ENCODE measurements around the gene TIMM44.
"Not testable (repeated sequence)": the region's sequence is repeated elsewhere in the genome, so short reads cannot be mapped to it uniquely, and the experiment has no call there.

TIMM44 gene

DNA sequence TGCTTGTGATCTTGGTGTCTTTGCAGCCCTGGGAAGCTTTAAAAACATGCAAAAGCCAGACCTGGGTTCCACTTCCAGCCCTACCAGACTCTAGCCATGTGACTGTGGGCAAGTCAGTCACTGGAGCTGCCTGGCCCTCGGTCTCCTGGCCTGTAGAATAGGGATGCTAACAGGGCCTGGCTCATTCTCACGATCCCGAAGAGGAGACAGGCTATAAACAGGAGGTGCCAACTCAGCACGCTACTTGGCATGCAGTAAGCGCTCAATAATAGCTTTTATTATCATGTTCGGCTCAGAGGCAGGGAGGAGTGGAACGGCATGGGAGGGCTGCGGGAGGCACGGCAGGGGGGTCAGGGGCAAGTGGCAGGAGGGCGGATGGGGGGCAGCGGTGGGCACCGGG is 19.2 kb downstream of the TIMM44 start:
- DNase-seq: no peak

DNA sequence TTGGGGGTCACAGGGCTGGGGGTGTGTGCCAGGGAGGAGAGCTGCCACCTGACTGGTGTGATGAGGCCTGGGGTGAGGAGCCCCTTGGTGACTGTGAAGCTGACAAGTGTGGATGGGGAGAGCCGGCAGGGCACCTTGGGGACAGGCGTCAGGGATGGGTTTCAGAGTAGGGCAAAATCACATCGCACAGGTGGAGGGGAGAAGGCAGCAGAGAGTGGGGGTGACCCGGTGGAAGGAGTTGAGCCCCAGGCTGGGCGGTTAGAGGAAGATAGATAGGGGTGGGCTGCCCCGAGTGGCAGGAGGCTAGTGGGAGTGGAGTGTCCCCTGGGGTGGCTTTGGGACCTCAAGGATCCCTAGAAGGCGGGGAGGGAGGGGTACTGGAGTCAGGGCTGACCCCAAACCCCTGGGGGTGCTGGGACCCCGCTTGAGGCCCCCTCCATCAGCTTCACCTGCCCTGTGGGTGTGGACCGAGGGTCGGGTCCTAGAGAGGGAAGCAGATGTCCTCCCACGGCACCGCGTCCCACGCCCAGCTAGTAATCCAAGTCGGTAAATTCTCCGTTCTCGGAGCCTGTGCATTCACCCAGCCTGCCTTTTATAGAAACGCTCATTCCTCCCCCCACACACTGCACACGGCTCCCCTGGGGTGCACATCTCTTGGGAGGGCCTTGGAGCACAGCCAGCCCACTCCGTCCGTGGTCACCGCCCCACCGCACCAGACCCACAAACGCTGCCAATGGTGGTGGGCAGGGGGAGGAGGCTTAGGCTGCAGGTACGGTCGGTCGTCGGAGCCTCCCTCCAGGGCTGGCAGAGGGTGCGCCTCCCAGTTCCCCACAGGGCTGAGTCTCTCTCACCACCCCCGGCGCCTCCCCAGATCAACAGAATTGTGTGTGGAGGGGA is 19.9 kb downstream of the TIMM44 start:
- DNase-seq: no peak

DNA sequence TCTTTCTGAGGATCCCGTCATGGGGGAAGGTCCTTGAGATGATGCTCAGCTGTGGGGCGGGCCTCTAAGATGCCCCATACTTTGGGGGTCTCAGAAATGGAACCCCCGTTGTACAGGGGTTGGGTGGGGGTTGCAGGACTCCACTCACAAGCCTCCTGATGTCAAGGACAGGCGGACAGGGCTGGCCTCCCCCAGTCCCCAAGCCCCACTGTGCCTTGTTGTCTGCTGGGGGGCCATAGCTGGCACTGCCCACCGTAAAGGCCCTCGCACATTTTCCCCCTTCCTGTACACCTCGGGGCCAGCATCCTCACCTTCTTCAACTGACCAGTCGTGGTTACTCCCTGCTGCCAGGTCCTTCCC is 20.6 kb downstream of the TIMM44 start:
- DNase-seq: no peak

DNA sequence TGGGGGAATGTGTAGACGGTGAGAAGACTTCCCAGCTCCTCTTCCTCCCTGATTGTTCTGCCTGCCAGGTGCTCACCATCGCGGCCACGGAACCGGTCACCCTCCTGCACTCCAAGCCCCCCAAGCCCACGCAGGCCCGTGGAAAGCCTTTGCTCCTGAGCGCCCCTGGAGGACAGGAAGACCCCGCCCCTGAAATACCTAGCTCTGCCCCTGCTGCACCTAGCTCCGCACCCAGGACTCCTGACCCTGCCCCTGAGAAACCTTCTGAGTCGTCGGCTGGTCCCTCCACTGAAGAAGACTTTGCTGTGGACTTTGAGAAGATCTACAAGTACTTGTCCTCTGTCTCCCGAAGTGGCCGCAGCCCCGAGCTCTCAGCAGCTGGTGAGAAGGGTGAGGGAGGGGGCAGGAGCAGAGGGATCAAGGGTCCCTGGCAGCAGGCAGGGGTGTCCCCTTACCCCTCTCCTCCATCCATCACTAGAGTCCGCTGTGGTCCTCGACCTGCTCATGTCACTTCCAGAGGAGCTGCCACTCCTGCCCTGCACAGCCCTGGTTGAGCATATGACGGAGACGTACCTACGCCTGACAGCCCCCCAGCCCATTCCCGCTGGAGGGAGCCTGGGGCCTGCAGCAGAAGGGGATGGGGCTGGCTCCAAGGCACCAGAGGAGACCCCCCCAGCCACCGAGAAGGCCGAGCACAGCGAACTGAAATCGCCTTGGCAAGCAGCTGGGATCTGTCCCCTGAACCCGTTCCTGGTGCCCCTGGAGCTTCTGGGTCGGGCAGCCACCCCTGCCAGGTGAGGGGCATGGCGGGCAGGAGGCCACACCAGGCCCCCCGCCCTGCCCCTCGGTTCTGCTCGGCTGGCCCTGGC is 21.3 kb downstream of the TIMM44 start:
- DNase-seq: no peak

DNA sequence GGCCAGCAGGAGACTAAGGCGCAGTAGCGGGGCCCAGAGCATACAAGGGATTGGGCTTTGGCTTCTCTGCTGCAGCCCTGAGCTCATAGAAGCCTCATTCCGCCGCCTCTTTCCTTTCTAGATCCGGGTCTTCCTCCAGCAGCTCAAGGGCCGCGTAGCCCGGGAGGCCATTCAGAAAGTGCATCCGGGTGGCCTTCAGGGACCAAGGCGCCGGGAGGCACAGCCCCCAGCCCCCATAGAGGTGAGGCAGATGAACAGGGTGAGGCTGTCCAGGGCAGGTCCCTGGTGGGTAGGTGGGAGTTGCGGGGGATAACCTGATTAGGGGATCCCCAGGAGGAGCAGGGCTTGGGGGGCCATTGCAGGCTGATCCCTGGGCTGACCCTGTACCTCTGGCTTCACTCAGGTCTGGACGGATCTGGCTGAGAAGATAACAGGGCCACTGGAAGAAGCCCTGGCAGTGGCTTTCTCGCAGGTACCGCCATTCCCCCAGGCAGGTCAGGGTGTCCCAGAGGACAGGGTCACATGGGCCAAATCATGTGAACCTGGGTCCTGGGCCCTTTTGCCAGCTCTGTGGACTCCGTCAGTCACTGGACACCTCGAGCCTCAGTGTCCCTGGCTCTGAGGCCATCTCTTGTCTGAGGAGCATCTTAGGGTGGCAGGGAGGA is 22.0 kb downstream of the TIMM44 start:
- no peak for DNase-seq

DNA sequence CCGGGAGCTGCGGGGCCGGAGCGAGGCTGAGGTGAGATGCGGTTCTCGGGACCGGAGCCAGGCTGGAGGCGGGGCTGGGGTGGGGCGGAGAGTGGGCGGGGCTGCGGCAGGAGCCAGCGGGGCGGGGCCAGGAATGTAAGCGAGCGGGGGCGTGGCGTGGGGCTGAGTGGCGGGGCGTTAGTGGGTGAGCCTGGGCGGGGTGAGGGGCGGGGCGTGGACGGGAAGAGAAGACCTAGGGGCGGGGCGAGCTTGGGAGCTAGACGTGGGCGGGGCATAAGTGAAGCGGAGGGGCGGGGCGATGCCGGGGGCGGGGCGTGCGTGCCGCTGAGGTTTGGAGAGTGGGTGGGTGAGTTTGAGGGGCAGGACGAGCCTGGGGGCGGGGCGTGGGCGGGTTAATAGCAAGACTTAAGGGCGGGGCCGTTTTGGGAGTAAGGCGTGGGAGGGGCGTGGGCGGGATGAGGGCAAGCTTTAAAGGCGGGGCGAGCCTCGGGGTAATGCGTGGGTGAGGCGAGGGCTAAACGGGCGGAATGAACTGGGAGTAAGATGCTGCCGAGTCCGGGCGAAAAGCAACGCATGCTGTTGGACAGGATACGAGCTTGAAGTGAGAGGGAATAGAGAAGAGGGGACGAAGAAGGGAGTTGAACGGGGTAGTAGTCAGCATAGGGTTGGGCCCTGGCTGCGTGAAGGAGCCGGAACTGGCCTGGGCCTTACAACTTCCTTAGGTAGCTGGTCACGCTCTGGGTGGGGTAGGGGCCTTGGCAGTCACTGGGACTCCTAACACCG is 22.8 kb downstream of the TIMM44 start:
- DNase-seq: peak; percentile 98

DNA sequence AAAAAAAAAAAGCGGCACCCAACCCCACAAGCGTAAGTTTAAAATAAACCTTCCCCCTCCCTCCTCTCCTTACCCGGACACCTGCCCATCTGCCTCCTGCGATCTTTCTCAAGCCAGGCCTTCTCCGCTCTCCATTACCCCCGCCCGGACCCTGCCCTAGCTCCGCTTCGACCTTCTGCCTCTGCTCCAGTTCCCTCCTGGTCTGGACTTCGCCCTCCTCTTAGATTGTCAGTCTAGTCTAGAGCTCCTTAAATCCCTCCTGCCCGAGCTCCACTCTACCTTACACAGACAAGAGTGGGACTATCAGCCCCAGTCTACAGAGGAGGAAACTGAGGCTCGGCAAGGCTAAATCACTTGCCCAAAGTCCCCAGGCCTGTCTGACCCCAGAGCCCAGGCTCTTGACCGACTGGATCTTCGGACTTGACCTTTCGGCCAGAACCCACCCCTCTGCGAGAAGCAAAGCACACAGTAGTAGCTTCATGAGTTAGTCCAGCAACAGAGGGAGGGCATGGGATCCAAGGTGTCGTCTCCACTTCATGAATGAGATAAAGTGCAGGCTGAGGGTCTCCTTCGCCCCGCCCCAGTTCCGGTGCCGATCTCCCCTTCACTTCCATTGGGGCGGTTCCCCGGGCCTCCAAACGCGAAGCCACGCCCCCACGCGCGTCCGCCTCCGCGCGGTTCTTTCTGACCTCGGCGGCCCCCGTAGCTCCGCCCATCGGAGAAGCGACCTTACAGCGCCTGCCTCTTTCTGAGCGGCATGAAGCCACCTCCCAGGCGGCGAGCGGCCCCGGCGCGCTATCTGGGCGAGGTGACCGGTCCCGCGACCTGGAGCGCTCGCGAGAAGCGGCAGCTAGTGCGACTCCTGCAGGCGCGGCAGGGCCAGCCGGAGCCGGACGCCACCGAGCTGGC is 23.6 kb downstream of the TIMM44 start, which contains the start of gene SNAPC2:
TSS of gene SNAPC2 (plus strand) at position 729 of the 909 bp plus-strand sequence. CDS start at position 758, 29 bp downstream.
- peak; percentile 97 for DNase-seq

DNA sequence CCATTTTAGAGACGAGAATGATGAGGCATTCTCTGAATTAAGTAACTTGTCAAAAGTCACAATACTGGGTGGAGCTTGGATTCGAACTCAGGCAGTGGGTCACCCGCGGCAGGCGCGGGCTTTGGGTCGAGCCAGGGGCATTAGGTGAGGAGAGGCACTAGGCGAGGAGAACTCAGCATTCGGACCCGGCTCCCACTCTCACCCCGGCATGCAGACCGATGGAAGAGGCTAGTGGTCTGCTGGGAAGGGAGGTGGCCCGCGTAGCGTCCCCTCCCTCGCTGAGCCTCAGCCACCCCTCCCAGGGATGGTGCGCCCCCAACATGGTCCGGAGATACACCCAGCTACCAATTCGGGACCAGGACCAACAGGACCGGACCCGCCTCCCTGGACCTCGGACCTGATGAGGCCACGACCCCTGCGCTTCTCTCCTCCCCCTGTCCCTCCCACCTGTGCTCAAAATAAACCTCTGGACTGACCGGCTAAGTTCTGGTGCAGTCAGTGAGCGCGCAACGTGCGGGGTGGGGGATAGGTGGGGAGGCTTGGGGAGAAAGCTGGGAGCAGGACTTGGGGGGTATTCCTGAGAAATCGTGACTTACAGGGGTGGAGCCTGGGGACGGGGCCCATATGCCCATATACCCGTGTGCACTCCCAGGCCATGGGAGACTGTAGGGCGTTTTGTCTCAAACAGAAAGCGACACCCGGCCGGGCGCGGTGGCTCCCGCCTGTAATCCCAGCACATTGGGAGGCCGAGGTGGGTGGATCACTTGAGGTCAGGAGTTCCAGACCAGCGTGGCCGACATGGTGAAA is 24.6 kb downstream of the TIMM44 start:
- no peak for DNase-seq

DNA sequence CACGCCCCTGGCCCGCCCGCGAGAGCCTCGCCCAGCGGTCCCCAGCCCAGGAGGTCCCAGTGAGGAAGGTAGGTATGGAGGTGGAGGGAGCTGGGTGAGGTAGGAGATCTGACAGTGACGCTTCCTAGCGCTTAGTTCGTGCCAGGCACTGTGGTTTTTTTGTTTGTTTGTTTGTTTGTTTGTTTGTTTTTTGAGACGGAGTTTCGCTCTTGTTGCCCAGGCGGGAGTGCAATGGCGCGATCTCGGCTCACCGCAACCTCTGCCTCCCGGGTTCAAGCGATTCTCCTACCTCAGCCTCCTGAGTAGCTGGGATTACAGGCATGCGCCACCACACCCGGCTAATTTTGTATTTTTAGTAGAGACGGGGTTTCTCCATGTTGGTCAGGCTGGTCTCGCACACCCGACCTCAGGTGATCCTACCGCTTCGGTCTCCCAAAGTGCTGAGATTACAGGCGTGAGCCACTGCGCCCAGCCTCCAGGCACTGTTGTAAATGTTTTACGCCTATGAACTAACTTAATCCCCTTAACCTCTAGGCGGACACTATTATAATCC is 25.3 kb downstream of the TIMM44 start:
- not testable (repeated sequence) for DNase-seq

DNA sequence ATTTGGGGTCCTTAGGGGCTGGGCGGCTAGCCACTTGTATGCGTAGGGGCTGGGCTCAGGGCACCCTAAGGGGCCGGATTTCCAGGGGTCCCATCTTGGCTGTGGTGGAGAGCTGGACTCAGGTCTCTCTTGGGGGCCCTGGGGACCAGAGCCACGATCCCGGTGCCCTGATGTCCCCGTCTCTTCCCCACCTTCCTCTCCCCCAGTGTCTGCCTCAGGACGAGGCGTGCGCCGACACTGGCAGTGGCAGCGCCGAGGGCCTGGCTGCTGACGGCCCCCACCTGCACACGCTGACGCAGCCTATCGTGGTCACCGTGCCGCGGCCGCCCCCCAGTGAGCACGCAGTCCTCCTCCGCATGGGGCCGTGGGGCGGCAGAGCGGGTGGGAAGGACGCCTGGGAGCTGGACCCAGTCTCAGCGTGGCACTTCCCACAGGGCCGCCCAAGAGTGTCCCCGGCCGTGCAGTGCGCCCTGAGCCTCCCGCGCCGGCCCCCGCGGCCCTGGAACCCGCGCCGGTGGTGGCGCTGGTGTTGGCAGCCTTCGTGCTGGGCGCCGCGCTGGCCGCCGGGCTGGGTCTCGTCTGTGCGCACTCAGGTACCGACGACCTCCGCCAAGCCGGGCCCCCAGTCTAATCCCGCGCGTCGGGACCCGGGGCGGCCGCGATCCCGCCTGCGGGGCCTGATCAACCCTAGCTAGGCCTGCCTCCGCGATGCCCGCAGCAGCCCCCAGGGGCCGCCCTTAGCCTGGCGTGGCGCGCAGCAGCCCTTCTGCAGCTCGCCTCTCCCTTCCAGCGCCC is 26.0 kb downstream of the TIMM44 start:
- DNase-seq: peak; percentile 85

DNA sequence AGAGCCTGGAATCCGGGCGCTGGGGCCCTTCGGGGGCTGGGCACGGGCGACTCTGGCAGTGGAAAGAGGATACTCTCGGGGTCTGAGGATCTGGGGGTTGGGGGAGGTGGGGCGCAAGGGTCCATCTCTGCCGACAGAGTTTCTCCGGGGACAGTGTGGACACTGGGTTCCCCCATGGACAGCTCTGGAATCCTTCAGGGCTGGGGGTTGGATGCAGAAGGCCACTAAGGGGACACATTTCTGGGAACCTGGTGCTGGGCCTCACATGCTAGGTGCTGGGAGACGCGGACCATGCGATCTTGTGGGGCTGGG is 26.6 kb downstream of the TIMM44 start:
- no peak for DNase-seq

DNA sequence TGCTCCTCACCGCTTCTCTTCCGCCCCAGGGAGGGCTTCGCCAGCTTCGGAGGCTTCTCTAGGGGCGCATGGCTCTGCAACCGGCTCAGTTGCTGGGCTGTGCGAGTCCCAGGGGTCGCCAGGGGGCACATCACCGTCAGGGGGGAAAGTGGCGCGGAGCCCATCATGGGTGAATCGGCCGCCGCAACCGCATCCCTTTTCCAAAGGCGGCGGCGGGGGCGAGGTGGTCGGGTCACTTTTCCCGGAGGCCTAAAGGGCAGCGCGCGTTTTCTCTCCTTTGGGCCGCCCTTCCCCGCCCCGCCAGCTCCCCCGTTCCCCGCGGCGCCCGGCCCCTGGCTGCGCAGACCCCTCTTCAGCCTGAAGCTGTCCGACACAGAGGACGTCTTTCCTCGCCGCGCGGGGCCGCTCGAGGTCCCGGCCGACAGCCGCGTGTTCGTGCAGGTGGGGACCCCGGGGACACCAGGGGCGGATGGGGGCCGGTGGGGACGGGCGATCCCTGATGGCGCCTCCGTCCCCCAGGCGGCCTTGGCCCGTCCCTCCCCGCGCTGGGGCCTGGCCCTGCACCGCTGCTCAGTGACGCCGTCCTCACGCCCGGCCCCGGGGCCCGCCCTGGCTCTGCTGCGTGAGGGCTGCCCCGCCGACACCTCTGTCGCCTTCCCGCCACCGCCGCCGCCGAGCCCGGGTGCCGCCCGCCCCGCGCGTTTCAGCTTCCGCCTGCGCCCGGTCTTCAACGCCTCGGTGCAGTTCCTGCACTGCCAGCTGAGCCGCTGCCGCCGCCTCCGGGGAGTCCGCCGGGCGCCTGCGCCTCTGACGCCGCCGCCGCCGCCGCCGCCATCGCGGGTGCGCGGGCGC is 27.1 kb downstream of the TIMM44 start:
- DNase-seq: peak; percentile 75

DNA sequence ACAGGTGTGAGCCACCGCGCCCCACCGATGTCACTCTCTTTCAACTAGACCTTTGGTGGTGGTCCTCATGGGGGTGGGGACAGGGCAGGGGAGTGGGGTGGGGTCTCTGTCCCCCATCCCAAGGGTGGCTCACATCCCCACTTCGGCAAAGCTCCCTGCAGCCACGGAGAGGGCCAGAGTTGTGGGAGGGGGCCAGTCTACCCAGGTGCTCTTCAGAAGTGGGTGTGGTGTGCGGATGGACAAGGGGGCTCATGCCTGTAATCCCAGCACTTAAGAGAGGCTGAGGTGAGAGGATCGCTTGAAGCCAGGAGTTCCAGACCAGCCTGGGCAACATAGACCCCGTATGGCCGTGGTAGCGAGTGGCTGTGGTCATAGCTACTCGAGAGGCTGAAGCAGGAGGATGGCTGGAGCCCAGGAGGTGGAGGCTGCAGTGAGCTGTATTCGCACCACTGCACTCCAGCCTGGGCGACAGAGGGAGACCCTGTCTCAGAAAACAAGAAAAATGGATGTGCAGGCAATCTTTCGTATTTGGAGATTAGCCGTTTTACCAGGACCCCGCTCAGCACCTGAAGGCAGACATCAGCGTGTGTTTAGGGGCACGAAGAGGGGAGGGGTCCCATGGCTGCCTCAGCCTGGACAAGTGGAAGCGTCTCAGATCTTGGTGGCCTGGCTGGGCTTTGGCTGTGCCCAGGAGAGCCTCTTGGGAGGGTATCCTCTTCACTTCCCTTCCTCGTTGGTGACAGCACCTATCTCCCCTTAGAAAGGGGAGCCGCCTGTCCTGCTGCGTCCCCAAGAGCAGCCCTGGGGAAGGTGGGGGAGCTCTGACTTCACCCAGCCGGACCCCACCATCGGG is 28.0 kb downstream of the TIMM44 start:
- DNase-seq: no peak

DNA sequence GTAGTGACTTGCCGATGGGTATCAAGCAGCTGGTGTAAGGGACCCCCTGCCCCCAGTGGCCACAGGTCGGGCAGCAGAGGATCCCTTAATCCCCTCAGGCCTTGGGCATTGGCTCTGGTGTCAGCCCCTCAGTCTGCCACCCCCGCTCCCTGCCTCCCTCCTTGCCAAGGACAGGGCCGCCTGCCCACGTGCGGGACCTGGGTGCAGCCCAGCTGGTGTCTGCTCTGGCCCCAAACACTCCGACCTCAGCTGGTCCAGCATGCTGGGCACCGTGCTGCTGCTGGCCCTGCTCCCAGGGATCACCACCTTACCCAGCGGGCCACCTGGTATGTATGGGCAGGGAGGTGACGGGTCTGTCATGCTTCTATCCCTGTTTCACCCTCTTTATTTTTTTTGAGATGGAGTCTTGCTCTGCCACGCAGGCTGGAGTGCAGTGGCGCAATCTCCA is 28.8 kb downstream of the TIMM44 start, which contains the start of gene TGFBR3L:
TSS of gene TGFBR3L (plus strand) at position 233 of the 448 bp plus-strand sequence.
- no peak for DNase-seq

DNA sequence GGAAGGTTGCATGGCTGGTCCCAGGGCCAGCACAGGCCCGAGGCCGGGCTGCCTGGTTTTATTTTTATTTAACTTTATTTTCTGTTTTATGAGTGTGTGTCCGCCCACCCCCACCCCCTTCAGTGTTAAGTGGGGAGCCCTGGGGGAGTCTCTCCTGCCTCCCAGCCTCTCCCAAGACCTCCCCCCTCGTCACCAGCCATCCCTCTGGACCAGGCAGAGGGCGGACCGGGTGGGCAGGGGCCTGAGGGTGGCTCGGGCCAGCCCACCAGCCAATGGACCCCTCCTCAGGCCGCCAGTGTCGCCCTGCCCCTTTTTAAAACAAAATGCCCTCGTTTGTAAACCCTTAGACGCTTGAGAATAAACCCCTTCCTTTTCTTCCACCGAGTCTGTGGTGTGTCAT is 29.4 kb downstream of the TIMM44 start:
- DNase-seq: no peak

DNA sequence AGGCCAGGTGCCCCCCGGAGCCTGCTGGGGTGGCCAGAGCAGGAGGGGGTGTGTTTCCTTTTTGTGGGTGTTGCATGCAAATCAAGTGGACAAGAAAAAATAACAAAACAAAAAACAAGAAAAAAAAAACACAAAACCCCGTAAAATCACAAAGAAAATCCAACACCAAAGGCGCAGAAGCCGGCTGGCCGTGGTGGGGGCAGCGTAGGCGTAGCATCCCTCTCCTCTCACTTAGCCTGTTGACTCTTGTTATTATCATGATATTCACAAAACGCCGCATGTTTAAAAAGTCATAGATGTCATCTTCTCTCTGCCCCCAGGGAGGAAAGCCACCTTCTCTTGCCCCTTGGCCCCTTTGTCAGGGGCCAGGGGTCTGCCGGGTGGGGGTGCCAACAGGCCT is 29.8 kb downstream of the TIMM44 start:
- no peak for DNase-seq

Measured in RPMI8226 (cell line).